Measurements from ENCODE around the gene CA14. TPM values are rescaled to one million over a fixed set of nuclear protein-coding genes. Genes with fewer than 3 reads are reported as not detected.

Gene CA14
- total RNA-seq, 1 experiment from 2014 or later, result 42.0 TPM

DNA sequence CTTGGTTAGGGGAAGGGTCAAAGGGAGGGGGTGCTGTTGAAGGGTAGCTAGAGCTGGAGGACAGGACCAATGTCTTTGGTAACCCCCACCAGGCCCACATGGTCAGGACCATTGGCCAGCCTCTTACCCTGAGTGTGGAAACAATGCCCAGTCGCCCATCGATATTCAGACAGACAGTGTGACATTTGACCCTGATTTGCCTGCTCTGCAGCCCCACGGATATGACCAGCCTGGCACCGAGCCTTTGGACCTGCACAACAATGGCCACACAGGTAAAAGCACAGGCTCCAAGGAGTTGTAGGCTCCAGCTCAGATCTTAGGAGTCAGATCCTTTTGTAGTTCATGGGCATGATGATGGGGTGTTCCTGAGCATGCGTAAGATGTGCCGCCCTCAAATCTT is 3.8 kb downstream of the CA14 start:
- H3K4me1 ChIP-seq (ENCODE audit: insufficient read depth, low read length), result peaks cover 6% of the 10 kb centered on the region; the same call in 1 of the 2 replicates
- no peak overlapping the region for H3K4ac ChIP-seq (ENCODE audit: low read depth, low read length)
- peak overlapping the region in 1 of 2 experiments; percentile 65; a peak in 2 of 5 replicates for H3K4me3 Mint-ChIP-seq
- no peak overlapping the region for H4K91ac ChIP-seq (ENCODE audit: insufficient read length, low read depth, low read length)
- TF ChIP-seq, protein P1, sequence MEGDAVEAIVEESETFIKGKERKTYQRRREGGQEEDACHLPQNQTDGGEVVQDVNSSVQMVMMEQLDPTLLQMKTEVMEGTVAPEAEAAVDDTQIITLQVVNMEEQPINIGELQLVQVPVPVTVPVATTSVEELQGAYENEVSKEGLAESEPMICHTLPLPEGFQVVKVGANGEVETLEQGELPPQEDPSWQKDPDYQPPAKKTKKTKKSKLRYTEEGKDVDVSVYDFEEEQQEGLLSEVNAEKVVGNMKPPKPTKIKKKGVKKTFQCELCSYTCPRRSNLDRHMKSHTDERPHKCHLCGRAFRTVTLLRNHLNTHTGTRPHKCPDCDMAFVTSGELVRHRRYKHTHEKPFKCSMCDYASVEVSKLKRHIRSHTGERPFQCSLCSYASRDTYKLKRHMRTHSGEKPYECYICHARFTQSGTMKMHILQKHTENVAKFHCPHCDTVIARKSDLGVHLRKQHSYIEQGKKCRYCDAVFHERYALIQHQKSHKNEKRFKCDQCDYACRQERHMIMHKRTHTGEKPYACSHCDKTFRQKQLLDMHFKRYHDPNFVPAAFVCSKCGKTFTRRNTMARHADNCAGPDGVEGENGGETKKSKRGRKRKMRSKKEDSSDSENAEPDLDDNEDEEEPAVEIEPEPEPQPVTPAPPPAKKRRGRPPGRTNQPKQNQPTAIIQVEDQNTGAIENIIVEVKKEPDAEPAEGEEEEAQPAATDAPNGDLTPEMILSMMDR (conservative IDR thresholded peaks at IDR 0.05), result no peak
- H3K9me3 ChIP-seq (ENCODE audit: control insufficient read depth, low read depth, low read length), result no peaks in the 10 kb centered on the region
- H3K79me1 ChIP-seq (ENCODE audit: insufficient read depth, low read depth, low read length, poor library complexity, severe bottlenecking), result no peaks in the 10 kb centered on the region
- H2AFZ ChIP-seq (ENCODE audit: low read length), result no peak overlapping the region
- DNase-seq, result no peak
- no peak overlapping the region for H3K14ac ChIP-seq (ENCODE audit: insufficient read depth, low read length)
- H2BK20ac ChIP-seq (ENCODE audit: low read depth, low read length, poor library complexity, severe bottlenecking), result no peak overlapping the region
- H3K79me2 ChIP-seq (ENCODE audit: insufficient read depth, low read length), result no peaks in the 10 kb centered on the region; the same call in 1 of the 2 replicates
- no peak overlapping the region for H2BK5ac ChIP-seq (ENCODE audit: insufficient read length, low read length)
- no CpG with 5 or more reads among the region's 6 CpGs for WGBS (ENCODE audit: extremely low coverage, insufficient read length, low lambda C conversion rate)
- H3K27me3 Mint-ChIP-seq (ENCODE audit: low read depth), result no peaks in the 10 kb centered on the region
- H3K4me1 Mint-ChIP-seq, result peaks cover 39 to 45% of the 10 kb centered on the region in 2 experiments
- H3K9me3 Mint-ChIP-seq, result no peaks in the 10 kb centered on the region; a peak in 1 of 5 replicates
- H2BK120ac ChIP-seq (ENCODE audit: low read depth, low read length, poor library complexity, severe bottlenecking), result no peak overlapping the region
- no peaks in the 10 kb centered on the region for H3K27me3 ChIP-seq (ENCODE audit: insufficient read depth, low read length)
- H3T11ph ChIP-seq (ENCODE audit: low read length), result no peak overlapping the region
- no peak overlapping the region for H2BK15ac ChIP-seq (ENCODE audit: low read depth, low read length)
- no peak overlapping the region for H2AK5ac ChIP-seq (ENCODE audit: insufficient read length, low read length)
- no peak overlapping the region for H3K27ac Mint-ChIP-seq
- peaks cover 39% of the 10 kb centered on the region for H3K23me2 ChIP-seq (ENCODE audit: insufficient read length, low read depth, low read length, poor library complexity, severe bottlenecking)
- H3K23ac ChIP-seq (ENCODE audit: insufficient read length, low read depth, low read length), result no peak overlapping the region
- no peak overlapping the region for H3K27ac ChIP-seq (ENCODE audit: insufficient read length, low read depth, low read length)
- no peak overlapping the region for H3K9ac ChIP-seq (ENCODE audit: extremely low read depth, insufficient read length, low read length)
- H3K4me2 ChIP-seq (ENCODE audit: insufficient read depth, insufficient read length, low read length), result no peak overlapping the region
- no peak overlapping the region for H3K56ac ChIP-seq (ENCODE audit: insufficient read length, low read depth, low read length)
- H2BK12ac ChIP-seq (ENCODE audit: insufficient read length, low read depth, low read length), result no peak overlapping the region
- no peaks in the 10 kb centered on the region for H4K20me1 ChIP-seq (ENCODE audit: control insufficient read depth, insufficient read depth, insufficient read length)
- H3K36me3 Mint-ChIP-seq (ENCODE audit: insufficient read depth in 1 of 3, low read depth in 3 of 3), result peaks cover 30 to 55% (median 51%) of the 10 kb centered on the region in 3 experiments
- H4K8ac ChIP-seq (replicated peaks; ENCODE audit: insufficient read length, low read depth, low read length), result no peak overlapping the region
- H3K18ac ChIP-seq (ENCODE audit: insufficient read length, low read depth, low read length), result no peak overlapping the region
- no peak overlapping the region for H4K5ac ChIP-seq (ENCODE audit: insufficient read length, low read depth, low read length)

Data from H9 (cell line).